ENCODE data around the gene PDE6G. TPM values are rescaled to one million over a fixed set of nuclear protein-coding genes. Genes with fewer than 3 reads are reported as not detected.

Gene PDE6G
- total and polyA plus RNA-seq, 2 of the 13 experiments (the other 11 are each of a cell fraction or from before 2014, with no cell fraction given), result 1.4 to 6.7 TPM

DNA sequence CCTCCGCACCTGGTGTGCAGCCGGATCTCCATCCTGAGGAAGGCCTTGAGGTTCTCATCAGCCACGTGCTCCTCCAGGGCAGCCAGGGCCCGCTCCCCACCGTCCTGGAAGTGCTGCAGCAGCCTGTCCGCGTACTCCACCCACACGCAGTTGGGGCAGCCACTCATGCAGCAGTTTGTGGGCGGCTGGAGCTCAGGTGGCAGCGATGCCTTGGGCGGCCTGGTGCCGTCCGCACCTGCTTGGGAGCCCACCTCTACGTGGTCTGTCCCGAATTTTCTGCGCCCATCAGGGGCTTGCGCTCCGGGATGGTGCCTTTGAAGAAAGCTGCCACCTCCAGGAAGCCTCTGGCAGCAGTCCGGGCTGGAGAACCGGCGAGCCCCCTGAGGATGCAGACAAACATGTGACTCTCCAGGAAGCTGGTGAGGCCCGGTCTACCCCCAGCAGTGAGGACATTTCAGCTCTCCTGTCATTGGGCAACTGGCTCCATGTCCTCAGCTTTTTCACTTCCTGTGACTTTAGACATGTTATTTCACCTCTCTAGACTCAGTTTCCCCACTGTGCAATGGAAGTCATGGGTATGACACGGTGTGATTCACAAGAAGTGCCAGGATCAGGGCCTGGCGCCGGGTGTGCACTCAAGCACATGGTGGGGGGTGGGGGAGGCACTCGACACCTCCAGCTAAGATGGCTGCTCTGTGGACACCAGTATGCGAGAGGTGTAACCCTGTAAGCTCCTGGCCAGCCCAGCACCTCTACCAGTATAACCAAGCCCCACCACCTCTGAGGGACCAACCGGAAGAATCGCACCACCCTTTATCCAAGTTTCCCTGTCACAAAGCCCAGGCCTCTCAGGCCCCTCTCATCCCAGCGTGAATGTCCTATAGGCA is 9.1 kb upstream of the PDE6G start (continued):
- TF ChIP-seq AFF4 (CRISPR knock-in tag; IDR thresholded peaks at IDR 0.05) (no peak), ZNF501 (CRISPR knock-in tag; IDR thresholded peaks at IDR 0.05) (peak; percentile 5; the same call in 1 of the 2 replicates), TOPORS (CRISPR knock-in tag; IDR thresholded peaks at IDR 0.05) (0 out of 2 replicates have a peak, but pooled peaks have one; percentile 28), HMG20A (CRISPR knock-in tag; IDR thresholded peaks at IDR 0.05; ENCODE audit: borderline replicate concordance) (no peak), LRRFIP1 (CRISPR knock-in tag; conservative IDR thresholded peaks at IDR 0.05) (no peak), SRSF4 (IDR thresholded peaks at IDR 0.05; ENCODE audit: low read depth, low read length, poor library complexity, severe bottlenecking) (no peak), ZNF605 (CRISPR knock-in tag; IDR thresholded peaks at IDR 0.05) (peak; percentile 25; the same call in 1 of the 2 replicates), EP300 (IDR thresholded peaks at IDR 0.05; ENCODE audit: low read depth in 2 of 2, low read length in 2 of 2) (no peak), EP300 (CRISPR knock-in tag; IDR thresholded peaks at IDR 0.05; ENCODE audit: borderline replicate concordance) (no peak), SALL2 (CRISPR knock-in tag; IDR thresholded peaks at IDR 0.05) (no peak), REPIN1 (CRISPR knock-in tag; IDR thresholded peaks at IDR 0.05; ENCODE audit: borderline replicate concordance, low read depth) (peak; percentile 60; the same call in 1 of the 2 replicates), ZMYM2 (CRISPR knock-in tag; IDR thresholded peaks at IDR 0.05) (0 out of 2 replicates have a peak, but pooled peaks have one; percentile 44), ZNF101 (CRISPR knock-in tag; IDR thresholded peaks at IDR 0.05; ENCODE audit: borderline replicate concordance, low read depth) (no peak), DDIT3 (CRISPR knock-in tag; IDR thresholded peaks at IDR 0.05) (no peak), POLR2G (IDR thresholded peaks at IDR 0.05; ENCODE audit: low read depth, low read length) (peak; percentile 43; the same call in 1 of the 2 replicates), ZNF274 (CRISPR knock-in tag; IDR thresholded peaks at IDR 0.05) (no peak), FIP1L1 (IDR thresholded peaks at IDR 0.05; ENCODE audit: borderline replicate concordance, insufficient read depth, low read depth, low read length) (no peak)
- TF ChIP-seq, protein P1, sequence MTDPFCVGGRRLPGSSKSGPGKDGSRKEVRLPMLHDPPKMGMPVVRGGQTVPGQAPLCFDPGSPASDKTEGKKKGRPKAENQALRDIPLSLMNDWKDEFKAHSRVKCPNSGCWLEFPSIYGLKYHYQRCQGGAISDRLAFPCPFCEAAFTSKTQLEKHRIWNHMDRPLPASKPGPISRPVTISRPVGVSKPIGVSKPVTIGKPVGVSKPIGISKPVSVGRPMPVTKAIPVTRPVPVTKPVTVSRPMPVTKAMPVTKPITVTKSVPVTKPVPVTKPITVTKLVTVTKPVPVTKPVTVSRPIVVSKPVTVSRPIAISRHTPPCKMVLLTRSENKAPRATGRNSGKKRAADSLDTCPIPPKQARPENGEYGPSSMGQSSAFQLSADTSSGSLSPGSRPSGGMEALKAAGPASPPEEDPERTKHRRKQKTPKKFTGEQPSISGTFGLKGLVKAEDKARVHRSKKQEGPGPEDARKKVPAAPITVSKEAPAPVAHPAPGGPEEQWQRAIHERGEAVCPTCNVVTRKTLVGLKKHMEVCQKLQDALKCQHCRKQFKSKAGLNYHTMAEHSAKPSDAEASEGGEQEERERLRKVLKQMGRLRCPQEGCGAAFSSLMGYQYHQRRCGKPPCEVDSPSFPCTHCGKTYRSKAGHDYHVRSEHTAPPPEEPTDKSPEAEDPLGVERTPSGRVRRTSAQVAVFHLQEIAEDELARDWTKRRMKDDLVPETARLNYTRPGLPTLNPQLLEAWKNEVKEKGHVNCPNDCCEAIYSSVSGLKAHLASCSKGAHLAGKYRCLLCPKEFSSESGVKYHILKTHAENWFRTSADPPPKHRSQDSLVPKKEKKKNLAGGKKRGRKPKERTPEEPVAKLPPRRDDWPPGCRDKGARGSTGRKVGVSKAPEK (CRISPR knock-in tag; IDR thresholded peaks at IDR 0.05; ENCODE audit: borderline replicate concordance), result no peak
